Dermis microvascular lymphatic vessel endothelial cell (primary cell): Measurements from ENCODE around the gene SLC25A6. TPM values are rescaled to one million over a fixed set of nuclear protein-coding genes. Genes with fewer than 3 reads are reported as not detected.
"Not testable (repeated sequence)": the region's sequence is repeated elsewhere in the genome, so short reads cannot be mapped to it uniquely, and the experiment has no call there.

Experiments
- DNase-seq, 2 donors: peaks; one replicate each; pipeline versions ENCODE4 v3.0.0 to v3.0.0-alpha.2; 2010; ENCODE audit warnings: low read depth in 2 of 2
- total RNA-seq: library from RNA; depleted of rRNA; stranded (reverse); fragments of >200 nt; gene quantifications from 2 replicates; pipeline ENCODE4 v1.2.1, GENCODE V29; 2014

The SLC25A6 gene
- total RNA-seq, 1 donor from 2014 or later = 155 TPM

GRCh38 chrX:1390621-1391369, 1.1 kb downstream of the SLC25A6 start:
- DNase-seq = no peak

GRCh38 chrX:1389993-1390285, 2.0 kb downstream of the SLC25A6 start:
- DNase-seq = no peak

- DNase-seq = no peak
These were observed 2.5 kb downstream of the SLC25A6 start for GRCh38 chrX:1389181-1389992.

GRCh38 chrX:1388651-1389050, 3.3 kb downstream of the SLC25A6 start:
- DNase-seq = no peak

GRCh38 chrX:1387141-1387776, 4.7 kb downstream of the SLC25A6 start:
- DNase-seq = no peak

- no peak for DNase-seq
These were observed 5.4 kb downstream of the SLC25A6 start for GRCh38 chrX:1386338-1387127.

GRCh38 chrX:1385253-1386223, 6.4 kb downstream of the SLC25A6 start:
- DNase-seq = no peak

GRCh38 chrX:1384658-1385252, 7.2 kb downstream of the SLC25A6 start:
- no peak for DNase-seq

GRCh38 chrX:1380672-1381233, 11.2 kb downstream of the SLC25A6 start:
- DNase-seq = no peak

- no peak for DNase-seq
These were observed 13.6 kb downstream of the SLC25A6 start for GRCh38 chrX:1378306-1378759.

GRCh38 chrX:1368385-1368698, 23.6 kb downstream of the SLC25A6 start:
- no peak for DNase-seq

- DNase-seq = not testable (repeated sequence)
These were observed 25.6 kb downstream of the SLC25A6 start for GRCh38 chrX:1366363-1366762.

GRCh38 chrX:1361910-1362309, 30.0 kb downstream of the SLC25A6 start:
- no peak for DNase-seq

GRCh38 chrX:1361275-1361674, 30.6 kb downstream of the SLC25A6 start:
- DNase-seq = no peak

GRCh38 chrX:1360171-1360570, 31.7 kb downstream of the SLC25A6 start:
- DNase-seq = no peak

GRCh38 chrX:1359477-1359873, 32.4 kb downstream of the SLC25A6 start:
- no peak for DNase-seq

- DNase-seq = no peak
These were observed 33.0 kb downstream of the SLC25A6 start for GRCh38 chrX:1358793-1359476.

- no peak for DNase-seq
These were observed 33.9 kb downstream of the SLC25A6 start for GRCh38 chrX:1357993-1358392.
